HL-60 (cell line): Measurements from ENCODE around the gene CPSF3.

ENCODE experiments used
- GABPA ChIP-seq: IDR thresholded peaks from 2 replicates; pipeline ENCODE4 v1.6.1; 2012; ENCODE audit warnings: low read depth
- POLR2AphosphoS5 ChIP-seq: IDR thresholded peaks from 2 replicates; pipeline ENCODE4 v1.6.1; 2012; ENCODE audit warnings: low read depth
- TF ChIP-seq, protein P1 (sequence below): IDR thresholded peaks from one replicate; pipeline ENCODE4 v1.5.1; 2011; ENCODE audit warnings: low read length, control low read depth, inconsistent platforms; ENCODE audit not compliant: insufficient read depth

DNA sequence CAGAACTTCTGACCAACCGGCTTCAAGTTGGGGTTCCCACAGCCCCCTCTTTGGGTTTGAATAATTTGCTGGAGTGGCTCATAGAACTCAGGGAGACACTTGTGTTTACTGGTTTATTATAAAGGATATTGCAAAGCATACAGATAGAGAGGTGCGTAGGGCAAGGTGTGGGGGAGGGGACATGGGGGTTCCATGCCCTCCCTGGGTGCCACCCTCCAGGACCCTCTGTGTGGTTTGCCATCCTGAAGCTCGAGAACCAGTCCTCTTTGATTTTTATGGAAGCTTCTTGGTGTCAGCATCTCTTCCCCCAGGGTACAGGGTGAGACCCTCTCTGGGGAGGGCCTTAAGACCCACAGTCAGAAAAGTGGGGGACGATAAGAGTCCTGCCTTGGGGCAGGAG, 38.9 kb upstream of the CPSF3 start:
- TF ChIP-seq, protein P1, sequence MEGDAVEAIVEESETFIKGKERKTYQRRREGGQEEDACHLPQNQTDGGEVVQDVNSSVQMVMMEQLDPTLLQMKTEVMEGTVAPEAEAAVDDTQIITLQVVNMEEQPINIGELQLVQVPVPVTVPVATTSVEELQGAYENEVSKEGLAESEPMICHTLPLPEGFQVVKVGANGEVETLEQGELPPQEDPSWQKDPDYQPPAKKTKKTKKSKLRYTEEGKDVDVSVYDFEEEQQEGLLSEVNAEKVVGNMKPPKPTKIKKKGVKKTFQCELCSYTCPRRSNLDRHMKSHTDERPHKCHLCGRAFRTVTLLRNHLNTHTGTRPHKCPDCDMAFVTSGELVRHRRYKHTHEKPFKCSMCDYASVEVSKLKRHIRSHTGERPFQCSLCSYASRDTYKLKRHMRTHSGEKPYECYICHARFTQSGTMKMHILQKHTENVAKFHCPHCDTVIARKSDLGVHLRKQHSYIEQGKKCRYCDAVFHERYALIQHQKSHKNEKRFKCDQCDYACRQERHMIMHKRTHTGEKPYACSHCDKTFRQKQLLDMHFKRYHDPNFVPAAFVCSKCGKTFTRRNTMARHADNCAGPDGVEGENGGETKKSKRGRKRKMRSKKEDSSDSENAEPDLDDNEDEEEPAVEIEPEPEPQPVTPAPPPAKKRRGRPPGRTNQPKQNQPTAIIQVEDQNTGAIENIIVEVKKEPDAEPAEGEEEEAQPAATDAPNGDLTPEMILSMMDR, result no peak
- TF ChIP-seq POLR2AphosphoS5 (no peak), GABPA (no peak)
